ENCODE results near the gene A2M. TPM values are rescaled to one million over a fixed set of nuclear protein-coding genes. Genes with fewer than 3 reads are reported as not detected.

The A2M gene
- total and polyA plus RNA-seq, 2 of the 13 experiments (the other 11 are each of a cell fraction or from before 2014, with no cell fraction given) = 2,807 to 6,551 TPM

GRCh38 chr12:9066183-9066623, 49.5 kb downstream of the A2M start (continued):
- TF ChIP-seq ZNF441 (CRISPR knock-in tag; IDR thresholded peaks at IDR 0.05; ENCODE audit: borderline replicate concordance) (0 out of 2 replicates have a peak, but pooled peaks have one; percentile 32), ZNF678 (CRISPR knock-in tag; IDR thresholded peaks at IDR 0.05) (no peak), ZNF607 (CRISPR knock-in tag; IDR thresholded peaks at IDR 0.05; ENCODE audit: borderline replicate concordance) (0 out of 2 replicates have a peak, but pooled peaks have one; percentile 14), ZSCAN5A (CRISPR knock-in tag; IDR thresholded peaks at IDR 0.05; ENCODE audit: borderline replicate concordance) (peak; percentile 86), ZNF768 (CRISPR knock-in tag; IDR thresholded peaks at IDR 0.05) (peak; percentile 63; the same call in 1 of the 2 replicates), ZBTB7A (CRISPR knock-in tag; IDR thresholded peaks at IDR 0.05) (no peak), TAF15 (IDR thresholded peaks at IDR 0.05; ENCODE audit: low read depth, low read length, poor library complexity, severe bottlenecking) (peak; percentile 95), MXI1 (IDR thresholded peaks at IDR 0.05; ENCODE audit: borderline replicate concordance, low read depth, low read length) (no peak), RFX1 (IDR thresholded peaks at IDR 0.05) (no peak), MLXIP (CRISPR knock-in tag; IDR thresholded peaks at IDR 0.05; ENCODE audit: borderline replicate concordance) (peak; percentile 53; the same call in 1 of the 2 replicates), FOSL2 (CRISPR knock-in tag; IDR thresholded peaks at IDR 0.05) (peak; percentile 39), ZSCAN9 (CRISPR knock-in tag; IDR thresholded peaks at IDR 0.05; ENCODE audit: borderline replicate concordance) (peak; percentile 15; the same call in 1 of the 2 replicates), ZNF180 (CRISPR knock-in tag; IDR thresholded peaks at IDR 0.05; ENCODE audit: borderline replicate concordance, low read depth) (no peak), ELF4 (CRISPR knock-in tag; IDR thresholded peaks at IDR 0.05; ENCODE audit: borderline replicate concordance) (no peak), UBTF (CRISPR knock-in tag; IDR thresholded peaks at IDR 0.05) (no peak), ZNF142 (CRISPR knock-in tag; IDR thresholded peaks at IDR 0.05) (peak; percentile 51; the same call in 1 of the 2 replicates), ZNF101 (CRISPR knock-in tag; IDR thresholded peaks at IDR 0.05; ENCODE audit: borderline replicate concordance, low read depth) (no peak), FLYWCH1 (CRISPR knock-in tag; IDR thresholded peaks at IDR 0.05) (no peak)

Measured in HepG2 (cell line).